ENCODE results near the gene HSDL1.

HSDL1 gene

DNA sequence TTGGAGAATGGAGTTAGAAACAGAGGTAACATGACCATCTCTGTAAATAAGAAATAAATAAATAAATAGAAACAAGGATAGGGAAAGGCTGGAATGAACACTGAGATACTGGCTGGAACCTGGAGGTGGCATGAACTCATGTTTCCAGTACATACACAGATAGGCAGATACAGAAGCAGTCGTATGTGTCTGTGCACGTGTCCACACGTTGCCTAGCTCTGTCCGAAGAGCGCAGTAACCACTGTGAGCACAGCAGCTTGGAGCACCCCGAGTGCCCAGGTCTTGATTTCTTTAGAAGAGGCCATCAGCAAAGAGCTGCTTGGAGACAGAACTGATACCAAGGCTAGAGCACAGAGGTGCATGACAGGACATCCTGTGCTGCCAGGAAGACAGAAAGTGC is 65.3 kb downstream of the HSDL1 start:
- DNase-seq: no peak

DNA sequence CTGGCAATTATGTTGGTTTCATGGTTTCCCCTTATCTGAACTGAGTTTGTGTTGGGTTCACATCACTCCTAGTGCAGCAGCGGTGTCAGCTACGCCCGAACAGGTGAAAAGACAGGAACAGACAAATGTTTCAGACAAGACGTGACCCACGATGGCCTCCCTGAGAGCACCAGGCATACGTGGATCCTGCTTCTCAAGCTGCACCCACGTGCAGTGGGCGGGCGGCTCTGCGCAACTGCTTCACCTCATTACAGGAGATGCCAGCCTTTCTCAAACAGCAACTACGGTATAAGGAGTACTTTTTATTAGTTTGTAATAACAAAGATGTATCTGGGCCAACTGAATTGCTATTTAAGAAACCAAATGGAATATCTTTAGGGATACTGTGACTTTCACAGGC is 69.6 kb downstream of the HSDL1 start:
- no peak for DNase-seq

DNA sequence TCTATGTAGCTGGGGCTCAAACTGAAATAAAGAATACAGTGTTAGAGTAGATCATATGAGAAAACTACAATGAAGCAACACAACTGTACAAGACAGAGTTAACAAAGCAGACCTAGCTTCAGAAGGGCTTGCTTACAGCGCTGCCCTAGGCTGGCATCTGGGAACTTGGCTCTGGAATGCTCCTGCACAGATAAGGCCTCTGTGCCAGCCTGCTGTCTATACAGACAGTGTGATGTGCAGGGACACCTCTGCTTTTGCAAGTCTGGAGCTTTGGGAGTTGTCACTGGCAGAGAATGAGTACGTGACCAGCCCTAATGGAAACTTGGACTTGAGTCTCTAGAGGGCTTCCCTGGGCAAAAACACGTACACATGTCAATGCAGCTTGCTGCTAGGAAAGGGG is 70.3 kb downstream of the HSDL1 start:
- DNase-seq: no peak
